Amniotic stem cell (primary cell): ENCODE results near the gene AK1.
"Not testable (repeated sequence)": the region's sequence is repeated elsewhere in the genome, so short reads cannot be mapped to it uniquely, and the experiment has no call there.

Source experiments
- DNase-seq: peaks from one replicate; lab custom pipeline; 2025; lab: John Stamatoyannopoulos, UW

The AK1 gene

DNA sequence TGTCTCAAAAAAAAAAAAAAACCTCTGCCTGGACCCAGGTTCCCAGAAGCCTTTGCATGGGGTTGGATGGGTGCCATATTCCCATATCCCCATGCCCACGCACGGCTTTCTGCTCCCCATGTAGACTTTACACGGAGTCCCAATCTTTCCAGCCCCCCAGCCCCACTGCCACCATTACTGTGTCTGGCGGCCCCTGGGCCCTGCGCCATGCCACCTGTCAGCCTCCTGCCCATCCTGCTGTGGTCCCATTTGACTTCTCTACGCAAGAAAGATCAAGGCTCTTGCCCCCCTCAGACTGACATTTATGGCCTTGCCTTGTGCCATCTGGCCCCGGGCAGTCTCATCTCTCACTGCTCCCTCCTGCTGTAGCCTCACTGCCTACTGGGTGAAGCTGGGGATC lies 6.5 kb upstream of the AK1 start:
- no peak for DNase-seq

DNA sequence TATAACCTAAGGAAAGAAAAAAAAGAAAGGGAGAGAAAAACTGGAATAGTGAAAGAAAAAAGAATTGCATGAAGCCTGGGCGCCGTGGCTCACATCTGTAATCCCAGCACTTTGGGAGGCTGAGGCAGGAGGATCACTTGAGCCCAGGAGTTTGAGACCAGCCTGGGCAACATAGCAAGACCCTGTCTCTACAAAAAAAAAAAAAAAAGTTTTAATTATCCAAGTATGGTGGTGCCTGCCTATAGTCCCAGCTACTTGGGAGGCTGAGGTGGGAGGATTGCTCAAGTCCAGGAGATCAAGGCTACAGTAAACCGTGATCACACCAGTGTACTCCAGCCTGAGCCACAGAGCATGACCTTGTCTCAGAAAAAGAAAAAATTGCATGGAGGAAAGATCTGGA lies 4.2 kb upstream of the AK1 start:
- not testable (repeated sequence) for DNase-seq

- no peak for DNase-seq
Measured at GRCh38 chr9:127880143-127880542, 2.7 kb upstream of the AK1 start.

GRCh38 chr9:127878652-127879390 lies 1.3 kb upstream of the AK1 start:
- no peak for DNase-seq

DNA sequence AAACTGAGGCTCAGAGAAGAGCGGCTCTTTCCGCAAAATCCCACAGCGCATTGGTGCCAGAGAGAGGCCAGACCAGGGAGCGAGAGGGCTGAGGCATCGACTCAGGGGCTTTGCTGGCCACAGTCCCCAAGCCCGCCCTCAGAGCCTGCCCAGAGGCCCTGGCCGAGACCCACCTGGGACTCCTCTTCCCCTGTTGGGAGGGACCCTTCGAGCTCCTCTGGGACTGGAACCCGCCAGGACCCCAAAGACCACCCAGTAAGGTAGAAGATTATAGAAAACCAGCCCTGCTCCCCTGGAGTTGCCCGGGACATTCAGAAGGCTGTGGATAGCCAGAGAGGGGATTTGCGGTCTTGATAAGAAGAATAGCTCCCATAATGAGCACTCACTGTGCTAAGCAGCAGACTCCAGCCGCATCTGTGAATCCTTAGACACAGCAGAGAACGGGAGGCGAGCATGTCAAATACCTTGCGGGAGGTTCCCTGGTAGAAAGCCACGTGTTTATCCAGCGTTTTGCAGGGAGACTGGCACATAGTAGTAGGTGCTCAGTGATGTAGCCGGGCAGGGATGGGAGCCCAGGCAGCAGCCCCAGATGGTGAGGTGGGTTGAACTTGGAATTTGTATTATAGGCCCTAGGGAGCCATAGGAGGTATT lies 651 bp upstream of the AK1 start:
- no peak for DNase-seq

- DNase-seq, result no peak
Measured at GRCh38 chr9:127876764-127877562, 512 bp downstream of the AK1 start.

GRCh38 chr9:127876026-127876763 lies 1.3 kb downstream of the AK1 start:
- no peak for DNase-seq

DNA sequence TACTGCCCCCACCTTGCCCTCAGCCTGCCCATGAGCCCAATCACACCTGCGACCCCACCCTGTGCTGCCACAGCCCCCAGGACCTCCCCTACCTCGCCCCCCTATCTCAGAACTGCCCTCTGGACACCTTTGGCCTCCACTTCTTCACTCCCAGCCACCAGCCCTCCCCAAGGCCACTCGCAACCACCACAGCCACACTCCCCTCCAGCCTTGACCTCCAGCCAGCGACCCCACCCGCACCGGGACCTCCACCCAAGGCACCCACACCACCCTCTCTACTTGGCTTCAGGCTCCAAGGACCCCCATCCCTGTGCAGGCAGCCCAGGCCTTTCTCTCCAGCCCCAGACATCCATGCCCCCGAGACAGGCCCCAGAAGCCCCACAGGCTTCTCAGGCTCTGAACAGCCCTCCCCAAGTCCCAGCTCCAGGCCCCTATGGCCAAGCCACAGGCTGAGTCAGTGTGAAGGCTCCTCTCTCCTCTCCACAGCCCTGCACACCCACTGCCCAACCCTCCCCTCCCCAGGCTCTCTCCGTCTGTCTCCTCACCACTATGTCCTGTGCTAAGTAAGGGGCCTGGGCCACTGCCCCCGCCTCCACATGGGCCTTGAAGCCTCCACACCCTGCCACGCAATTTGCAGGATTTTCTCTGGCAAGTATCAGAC lies 2.0 kb downstream of the AK1 start:
- DNase-seq, result no peak

- no peak for DNase-seq
Measured at GRCh38 chr9:127874301-127875221, 2.9 kb downstream of the AK1 start.

DNA sequence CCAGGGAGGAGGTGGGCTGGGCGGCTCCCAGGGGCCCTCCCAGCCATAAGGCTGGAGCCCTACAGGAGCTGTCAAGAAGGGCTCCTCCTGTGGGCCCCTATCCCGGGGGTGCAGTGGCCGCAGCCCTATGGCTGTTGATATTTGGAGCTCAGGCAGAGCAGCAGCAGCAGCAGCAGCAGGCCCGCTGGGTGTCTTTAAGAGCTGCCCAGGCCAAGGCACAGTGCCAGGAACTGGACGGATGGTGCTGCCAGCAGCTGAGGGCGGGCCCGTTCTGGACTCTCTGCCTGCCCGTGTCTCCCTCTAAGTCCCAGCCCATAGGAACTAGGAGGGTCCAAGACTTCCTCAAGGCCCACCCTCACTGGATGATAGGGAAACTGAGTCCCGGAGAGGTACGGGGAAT lies 3.6 kb downstream of the AK1 start:
- no peak for DNase-seq

- DNase-seq, result no peak
Measured at GRCh38 chr9:127873223-127873691, 4.2 kb downstream of the AK1 start.

GRCh38 chr9:127872369-127873222 lies 4.9 kb downstream of the AK1 start:
- no peak for DNase-seq

- no peak for DNase-seq
Measured at GRCh38 chr9:127871531-127871930, 5.9 kb downstream of the AK1 start.

- no peak for DNase-seq
Measured at GRCh38 chr9:127870887-127871286, 6.6 kb downstream of the AK1 start.

DNA sequence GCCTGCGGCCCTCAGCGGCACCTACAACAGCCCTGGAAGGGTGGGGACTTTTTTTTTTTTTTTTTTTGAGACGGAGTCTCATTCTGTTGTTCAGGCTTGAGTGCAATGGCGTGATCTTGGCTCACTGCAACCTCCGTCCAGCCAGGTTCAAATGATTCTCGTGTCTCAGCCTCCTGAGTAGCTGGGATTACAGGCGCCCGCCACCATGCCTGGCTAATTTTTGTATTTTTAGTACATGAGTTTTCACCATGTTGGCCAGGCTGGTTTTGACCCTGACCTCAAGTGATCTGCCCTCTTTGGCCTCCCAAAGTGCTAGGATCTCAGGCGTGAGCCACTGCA lies 7.4 kb downstream of the AK1 start:
- not testable (repeated sequence) for DNase-seq

DNA sequence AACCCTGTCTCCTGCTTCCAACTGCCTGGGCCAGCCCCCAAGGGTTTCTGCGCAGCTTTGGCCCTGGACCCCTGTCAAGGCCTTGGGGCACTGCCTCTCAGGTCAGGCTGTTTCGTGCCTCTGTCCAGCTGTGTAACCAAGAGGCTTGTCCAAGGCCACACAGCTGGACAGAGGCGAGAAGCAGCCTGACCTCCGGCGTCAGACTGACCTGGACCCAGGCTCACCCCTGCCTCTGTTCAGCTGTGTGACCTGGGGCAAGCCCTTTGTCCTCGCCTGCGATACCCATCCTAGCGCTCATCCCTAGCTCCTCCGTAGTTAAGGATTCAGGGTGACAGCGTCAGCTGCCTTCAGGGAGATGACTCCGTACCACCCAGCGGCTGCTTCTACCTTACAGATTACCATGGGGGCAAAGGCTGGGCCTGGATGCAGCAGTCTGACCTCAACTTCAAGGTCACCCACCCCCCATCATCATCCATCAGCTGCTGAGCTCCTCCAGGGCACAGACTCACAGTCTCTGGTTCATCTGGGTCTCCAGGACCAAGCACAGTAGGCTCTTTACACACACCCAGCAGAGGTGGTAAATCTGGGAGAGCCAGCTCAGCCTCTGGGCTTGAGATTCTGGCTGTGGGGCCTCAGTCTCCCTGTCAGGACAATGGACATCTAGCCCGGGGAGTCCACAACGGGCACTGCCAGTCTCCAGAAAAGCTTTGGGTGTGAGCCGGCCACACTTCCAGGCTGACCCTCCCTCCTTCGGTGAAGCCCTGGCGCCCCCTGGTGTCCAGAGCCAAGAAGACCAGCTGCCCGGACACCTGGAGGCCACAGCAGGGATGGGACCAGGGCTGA lies 7.9 kb downstream of the AK1 start:
- DNase-seq, result peak; percentile 55

GRCh38 chr9:127868278-127868902 lies 9.1 kb downstream of the AK1 start:
- DNase-seq, result no peak
